H1 (cell line): ENCODE data around the gene FAM98A. TPM values are rescaled to one million over a fixed set of nuclear protein-coding genes. Genes with fewer than 3 reads are reported as not detected.

Experiments
- CHD2 ChIP-seq: IDR thresholded peaks from 2 replicates; pipeline ENCODE4 v1.6.1; 2012; ENCODE audit warnings: low read length, improper control_type of control experiment
- EZH2 ChIP-seq: fragments of 200-600 bp; sonication (generic); IDR thresholded peaks from 2 replicates; pipeline ENCODE4 v1.7.1; 2012; ENCODE audit warnings: low read depth, mild to moderate bottlenecking, moderate library complexity, low read length, inconsistent platforms; ENCODE audit not compliant: severe bottlenecking
- HDAC2 ChIP-seq, 2 experiments: fragments of 300-600 bp in 1 of 2; sonication (generic) in 1 of 2; IDR thresholded peaks; 2 replicates each; pipeline ENCODE4 v1.6.1; 2011 to 2012; ENCODE audit warnings: low read depth in 2 of 2, low read length in 2 of 2, mild to moderate bottlenecking in 2 of 2, moderate library complexity in 2 of 2, borderline replicate concordance in 1 of 2, inconsistent platforms in 1 of 2
- NANOG ChIP-seq: IDR thresholded peaks from 2 replicates; pipeline ENCODE4 v1.6.1; 2011; ENCODE audit warnings: low read length, low read depth, mild to moderate bottlenecking, inconsistent platforms; ENCODE audit not compliant: insufficient read depth, poor library complexity, severe bottlenecking
- POLR2A ChIP-seq, 2 experiments: IDR thresholded peaks; 1 replicate in 1 of 2; 2 replicates in 1 of 2; pipeline ENCODE4 v1.6.1; 2011; ENCODE audit warnings: low read depth in 2 of 2, low read length in 2 of 2, mild to moderate bottlenecking in 2 of 2; ENCODE audit errors: control extremely low read depth in 1 of 2
- polyA plus RNA-seq, 7 experiments: library from polyadenylated mRNA; depleted of rRNA in 3 of 7; stranded (reverse) in 5 of 7; unstranded in 2 of 7; fragments of >200 nt in 5 of 7; fragments of 200-250 nt in 2 of 7; gene quantifications; 1 replicate in 5 of 7; 2 replicates in 1 of 7; 4 replicates in 1 of 7; pipeline versions ENCODE4 v1.2.1 to v1.2.3, GENCODE V29; 2011 to 2013; ENCODE audit warnings: missing spikeins in 2 of 7, mixed read lengths in 2 of 7
- total RNA-seq: library from RNA; stranded (reverse); fragmentation: NEBNext Ultra II Directional; extraction: Animal tissue kit (Norgen Biotek cat#: 25700); gene quantifications from 2 replicates; pipeline ENCODE4 v1.2.1, GENCODE V29; 2021

Gene FAM98A
- total and polyA plus RNA-seq, 2 of the 8 experiments (the other 6 are each of a cell fraction or from before 2014, with no cell fraction given) = 53.2 to 103 TPM

GRCh38 chr2:33616873-33617272, 17.8 kb upstream of the FAM98A start (continued):
- no peak for TF ChIP-seq NANOG
- TF ChIP-seq POLR2A (IDR thresholded peaks at IDR 0.05; ENCODE audit: control extremely low read depth in 1 of 2, low read depth in 2 of 2, low read length in 2 of 2) = no peak
- no peak for TF ChIP-seq CHD2
- no peak for TF ChIP-seq EZH2
- no peak for TF ChIP-seq HDAC2 (IDR thresholded peaks at IDR 0.05; ENCODE audit: borderline replicate concordance in 1 of 2, low read depth in 2 of 2, low read length in 2 of 2)
